Skeletal muscle cell (primary cell): ENCODE data around the gene TSHZ1.

Experiments
- DNase-seq: peaks from one replicate; pipeline ENCODE4 v3.0.0-alpha.2; 2010; ENCODE audit warnings: low read depth
- H3K4me3 ChIP-seq: 2 replicates; pipeline ENCODE4 v1.5.1; 2011; ENCODE audit warnings: low read depth, mild to moderate bottlenecking, control low read depth, low read length, moderate library complexity

TSHZ1 gene

DNA sequence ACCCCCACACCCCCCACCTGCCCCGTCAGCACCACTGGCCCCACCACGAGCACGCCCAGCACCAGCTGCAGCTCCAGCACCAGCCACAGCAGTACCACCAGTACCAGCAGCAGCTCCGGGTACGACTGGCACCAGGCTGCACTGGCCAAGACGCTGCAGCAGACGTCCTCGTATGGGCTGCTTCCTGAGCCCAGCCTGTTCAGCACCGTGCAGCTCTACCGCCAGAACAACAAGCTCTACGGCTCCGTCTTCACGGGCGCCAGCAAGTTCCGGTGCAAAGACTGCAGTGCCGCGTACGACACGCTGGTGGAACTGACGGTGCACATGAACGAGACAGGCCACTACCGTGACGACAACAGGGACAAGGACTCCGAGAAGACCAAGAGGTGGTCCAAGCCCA lies 75.3 kb downstream of the TSHZ1 start:
- no peak overlapping the region for H3K4me3 ChIP-seq
- DNase-seq: no peak

DNA sequence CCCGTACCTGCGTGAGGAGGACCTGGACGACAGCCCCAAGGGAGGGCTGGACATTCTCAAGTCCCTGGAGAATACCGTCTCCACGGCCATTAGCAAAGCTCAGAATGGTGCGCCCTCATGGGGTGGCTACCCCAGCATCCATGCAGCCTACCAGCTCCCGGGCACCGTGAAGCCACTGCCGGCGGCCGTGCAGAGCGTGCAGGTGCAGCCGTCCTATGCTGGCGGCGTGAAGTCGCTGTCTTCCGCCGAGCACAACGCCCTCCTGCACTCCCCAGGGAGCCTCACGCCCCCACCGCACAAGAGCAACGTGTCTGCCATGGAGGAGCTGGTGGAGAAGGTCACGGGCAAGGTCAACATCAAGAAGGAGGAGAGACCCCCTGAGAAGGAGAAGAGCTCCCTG lies 76.4 kb downstream of the TSHZ1 start:
- no peak overlapping the region for H3K4me3 ChIP-seq
- DNase-seq: no peak

DNA sequence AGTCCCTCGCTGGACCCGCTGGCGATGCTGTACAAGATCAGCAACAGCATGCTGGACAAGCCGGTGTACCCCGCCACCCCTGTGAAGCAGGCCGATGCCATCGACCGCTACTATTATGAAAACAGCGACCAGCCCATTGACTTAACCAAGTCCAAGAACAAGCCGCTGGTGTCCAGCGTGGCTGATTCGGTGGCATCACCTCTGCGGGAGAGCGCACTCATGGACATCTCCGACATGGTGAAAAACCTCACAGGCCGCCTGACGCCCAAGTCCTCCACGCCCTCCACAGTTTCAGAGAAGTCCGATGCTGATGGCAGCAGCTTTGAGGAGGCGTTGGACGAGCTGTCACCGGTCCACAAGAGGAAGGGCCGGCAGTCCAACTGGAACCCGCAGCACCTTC lies 77.1 kb downstream of the TSHZ1 start:
- no peak for DNase-seq
- no peak overlapping the region for H3K4me3 ChIP-seq

DNA sequence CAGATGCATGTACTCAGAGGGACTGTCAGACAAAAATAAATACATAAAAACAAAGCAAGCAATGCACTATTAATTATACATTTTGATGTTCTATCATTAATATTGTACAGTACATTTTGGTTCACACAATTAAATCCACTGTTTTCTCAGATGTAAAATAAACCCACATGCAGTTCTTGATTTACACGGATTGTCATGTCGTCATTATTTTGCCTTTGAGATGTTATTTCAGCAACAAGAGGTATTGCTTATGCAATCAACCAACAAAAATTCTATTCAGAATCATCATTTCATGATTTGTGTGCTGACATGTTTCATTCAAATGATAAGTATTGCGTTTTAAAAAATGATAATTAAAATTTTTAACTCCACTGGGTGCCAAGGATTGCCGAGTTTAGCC lies 79.2 kb downstream of the TSHZ1 start:
- no peak overlapping the region for H3K4me3 ChIP-seq
- DNase-seq: no peak

DNA sequence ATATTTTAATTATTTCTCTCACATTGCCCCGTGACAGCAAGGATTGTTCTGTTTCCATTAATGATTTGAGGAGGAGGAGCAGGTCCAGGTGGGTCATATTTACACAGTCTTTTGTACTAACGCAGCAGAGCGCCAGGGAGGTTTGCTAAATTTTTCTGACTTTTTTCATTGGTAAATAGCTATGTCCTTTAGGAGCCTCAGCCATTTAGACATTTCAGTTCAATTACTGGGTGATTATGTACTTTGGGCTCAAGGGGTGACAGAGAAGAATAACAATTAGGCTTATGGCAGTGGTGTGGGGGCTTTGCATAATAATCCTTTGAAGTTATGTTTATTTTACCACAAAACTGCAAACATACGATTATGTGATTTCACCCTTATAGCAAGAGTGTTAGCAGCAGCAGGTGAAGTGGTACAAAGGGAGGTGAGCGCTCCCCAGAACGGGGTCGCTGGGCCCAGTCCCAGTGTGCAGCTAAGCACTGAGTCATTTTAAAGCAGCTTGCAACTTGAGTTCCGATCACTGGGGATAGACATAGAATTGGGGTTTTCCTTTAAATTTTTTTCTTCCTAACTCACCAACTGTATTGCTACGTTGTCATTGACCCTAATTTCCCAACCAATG lies 80.3 kb downstream of the TSHZ1 start:
- H3K4me3 ChIP-seq: no peak overlapping the region
- no peak for DNase-seq

DNA sequence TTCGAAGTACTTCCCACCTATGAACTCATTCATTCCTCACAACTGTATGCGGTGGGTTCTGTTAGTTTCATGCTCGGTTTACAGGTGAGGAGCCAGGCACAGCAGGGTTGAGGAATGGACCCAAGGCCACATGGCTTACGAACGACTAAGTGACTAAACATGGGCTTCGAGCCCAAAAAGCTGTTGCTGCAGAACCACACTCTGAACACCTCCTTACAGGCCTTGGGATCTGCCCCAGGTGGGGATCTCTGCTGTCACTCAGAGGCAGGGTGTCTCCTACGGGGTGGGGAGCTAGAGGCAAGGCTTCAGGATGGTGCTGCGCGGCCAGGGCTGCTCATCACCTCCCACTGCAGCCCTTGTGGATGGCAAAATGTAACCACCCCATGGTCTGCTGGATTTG lies 80.9 kb downstream of the TSHZ1 start:
- no peak overlapping the region for H3K4me3 ChIP-seq

DNA sequence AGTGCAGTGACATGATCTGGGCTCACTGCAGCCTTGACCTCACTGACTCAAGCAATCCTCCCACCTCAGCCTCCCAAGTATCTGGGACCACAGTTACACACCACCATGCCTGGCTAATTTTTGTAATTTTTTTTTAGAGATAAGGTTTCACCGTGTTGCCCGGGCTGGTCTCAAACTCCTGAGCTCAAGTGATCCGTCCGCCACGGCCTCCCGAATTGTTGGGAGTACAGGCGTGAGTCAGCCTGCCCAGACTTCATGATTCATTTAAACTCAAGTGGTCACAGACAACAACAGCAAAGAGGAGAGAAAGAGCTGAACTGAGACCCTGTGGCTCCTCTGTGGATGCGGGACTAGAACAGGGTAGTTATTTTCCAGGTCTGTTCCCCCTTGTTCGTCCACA lies 83.0 kb downstream of the TSHZ1 start:
- DNase-seq: no peak
- H3K4me3 ChIP-seq: no peak overlapping the region

More for the DNA sequence above, 80.9 kb downstream of the TSHZ1 start:
- no peak for DNase-seq

DNA sequence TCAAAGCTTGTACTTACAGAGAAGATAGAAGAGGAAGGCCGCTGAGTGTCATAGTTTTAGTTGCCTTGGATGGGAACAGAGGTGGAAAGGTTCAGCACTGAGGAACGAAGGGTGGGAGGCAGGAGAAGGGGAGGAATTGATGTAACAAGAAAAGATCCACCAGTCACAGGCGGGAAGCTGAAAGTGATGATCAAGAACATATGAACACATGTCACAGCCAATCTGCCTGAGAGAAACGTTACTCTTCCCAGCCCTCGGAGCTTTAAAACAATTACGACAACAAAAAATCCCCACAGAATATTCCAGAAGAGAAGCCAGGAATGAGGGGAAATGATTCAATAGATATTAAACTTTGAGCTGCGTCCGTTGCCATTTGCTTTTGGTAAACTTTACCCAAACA lies 87.1 kb downstream of the TSHZ1 start:
- no peak overlapping the region for H3K4me3 ChIP-seq
- no peak for DNase-seq

DNA sequence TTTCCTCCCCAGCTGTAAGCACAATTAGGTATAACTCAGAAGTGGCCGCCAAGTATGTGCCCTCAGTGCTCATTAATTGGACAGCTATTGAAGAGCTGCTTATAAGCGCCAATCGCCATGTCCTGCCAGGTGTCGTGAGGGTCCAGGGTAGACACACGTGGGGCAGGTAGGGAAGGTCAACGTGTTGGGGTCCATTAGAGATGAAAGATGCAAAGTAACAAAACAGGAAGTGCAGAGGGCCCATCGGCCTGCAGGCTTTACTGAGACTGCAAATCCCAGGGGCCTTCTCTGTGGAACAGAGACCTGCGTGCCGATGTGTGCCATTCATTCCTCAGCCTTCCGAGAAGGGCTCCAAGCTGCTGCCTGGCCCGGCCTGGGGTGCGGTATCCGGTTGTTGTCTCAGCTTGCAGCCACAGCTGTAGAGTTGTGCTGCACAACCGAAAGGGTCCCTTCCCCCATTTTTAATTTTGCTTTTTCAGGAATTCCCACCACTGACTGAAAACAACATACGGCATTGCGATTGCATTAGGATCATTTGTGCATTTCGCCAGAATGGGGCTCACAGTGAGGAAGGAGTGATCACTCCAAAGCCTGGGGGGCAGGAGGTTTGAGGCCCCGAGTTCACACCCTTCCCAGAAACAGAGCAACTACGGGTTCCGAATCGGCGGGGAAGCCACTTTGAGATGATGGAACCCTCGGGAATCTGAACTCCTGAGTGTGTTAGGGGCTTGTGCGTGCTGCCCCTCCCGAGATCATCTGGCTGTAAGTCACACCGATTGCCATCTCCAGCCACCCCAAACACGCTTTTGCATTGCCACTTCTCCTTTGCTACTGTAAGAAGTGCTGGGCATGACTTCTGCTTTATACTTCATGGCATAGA lies 94.3 kb downstream of the TSHZ1 start:
- no peak overlapping the region for H3K4me3 ChIP-seq
- DNase-seq: no peak

DNA sequence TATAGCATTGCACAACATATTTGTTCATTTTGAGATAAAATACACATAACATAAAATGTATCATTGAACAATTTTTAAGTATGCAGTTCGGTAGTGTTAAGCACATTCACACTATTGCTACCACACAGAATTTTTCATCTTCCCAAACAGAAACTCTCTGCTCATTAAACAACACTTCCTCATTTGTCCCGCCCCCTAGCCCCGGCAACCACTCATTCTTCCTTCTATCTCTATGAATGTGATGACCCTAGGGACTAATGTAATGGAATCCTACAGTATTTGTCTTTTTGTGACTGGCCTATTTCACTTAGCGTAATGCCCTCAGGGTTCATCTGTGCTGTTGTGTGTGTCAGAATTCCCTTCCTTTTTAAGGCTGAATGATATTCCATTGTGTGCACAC lies 95.4 kb downstream of the TSHZ1 start:
- DNase-seq: no peak
- no peak overlapping the region for H3K4me3 ChIP-seq

DNA sequence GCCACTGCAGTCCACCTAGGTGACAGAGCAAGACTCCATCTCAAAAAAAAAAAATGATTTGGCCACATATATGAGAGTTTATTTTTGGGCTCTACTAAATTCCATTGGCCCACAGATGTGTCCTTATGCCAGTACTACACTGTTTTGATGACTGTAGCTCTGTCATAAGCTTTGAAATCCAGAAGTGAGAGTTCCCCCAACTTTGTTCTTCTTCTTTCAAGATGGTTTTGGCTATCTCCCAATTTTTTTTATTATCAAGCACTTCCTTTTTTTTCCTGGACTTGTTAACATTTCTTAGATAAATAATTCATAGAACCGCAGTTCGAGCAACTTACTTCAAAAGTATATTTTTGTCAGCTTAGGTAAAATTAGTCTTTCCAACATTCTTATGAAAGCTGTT lies 96.9 kb downstream of the TSHZ1 start:
- DNase-seq: no peak
- no peak overlapping the region for H3K4me3 ChIP-seq

DNA sequence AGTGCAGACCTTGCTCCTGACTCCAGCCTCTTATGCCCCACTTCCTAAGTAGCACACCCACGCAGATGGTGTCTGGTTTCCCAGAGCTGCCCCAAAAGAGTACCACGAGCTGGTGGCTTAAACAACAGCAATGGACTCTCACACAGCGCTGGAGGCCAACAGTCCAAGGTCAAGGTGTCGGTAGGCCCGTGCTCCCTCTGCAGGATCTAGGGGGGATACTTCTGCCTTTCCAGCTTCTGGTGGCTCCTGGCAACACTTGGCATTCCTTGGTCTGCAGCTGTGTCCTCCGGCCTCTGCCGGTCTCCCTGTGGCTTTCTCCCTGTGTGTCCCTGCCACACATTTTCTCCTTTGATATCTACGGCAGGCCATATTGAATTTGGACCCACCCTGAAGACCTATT lies 99.0 kb downstream of the TSHZ1 start:
- DNase-seq: no peak

DNA sequence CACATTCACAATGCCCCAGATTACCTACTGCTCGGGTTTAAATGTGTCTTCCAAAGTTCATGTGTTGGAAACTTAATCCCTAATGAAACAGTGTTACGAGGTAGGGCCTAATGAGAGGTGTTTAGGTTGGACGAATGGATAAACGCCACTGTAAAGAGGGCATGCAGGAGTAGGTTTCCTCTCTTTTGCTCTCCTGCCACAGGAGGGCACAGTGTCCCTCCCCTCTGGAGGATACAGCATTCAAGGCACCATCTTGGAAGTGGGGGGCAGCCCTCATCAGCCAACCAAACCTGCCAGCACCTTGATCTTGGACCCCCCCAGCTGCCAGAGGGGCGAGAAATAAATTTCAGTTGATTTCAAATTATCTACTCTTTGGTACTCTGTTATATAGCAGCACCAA lies 103.5 kb downstream of the TSHZ1 start:
- H3K4me3 ChIP-seq: no peak overlapping the region
- DNase-seq: no peak

More for the DNA sequence above, 99.0 kb downstream of the TSHZ1 start:
- no peak overlapping the region for H3K4me3 ChIP-seq

DNA sequence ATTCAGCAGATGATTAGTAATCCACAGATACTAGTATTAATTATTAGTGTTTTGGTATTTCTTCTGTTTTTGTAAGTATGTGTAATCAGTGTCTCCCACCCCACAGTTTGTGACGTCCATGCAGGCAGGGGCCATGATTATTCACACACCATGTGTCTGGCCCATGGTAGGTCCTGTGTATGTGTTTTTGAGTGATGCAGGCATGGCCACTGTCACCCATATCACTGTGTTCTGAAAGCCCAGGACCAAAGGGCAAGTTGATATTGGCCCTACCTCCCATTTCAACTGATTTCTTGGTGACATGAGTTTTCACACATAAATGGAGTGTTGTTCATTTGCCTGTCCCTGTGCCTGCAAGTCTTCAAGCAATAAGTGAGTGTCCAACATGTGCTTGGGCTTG lies 104.0 kb downstream of the TSHZ1 start:
- no peak for DNase-seq

DNA sequence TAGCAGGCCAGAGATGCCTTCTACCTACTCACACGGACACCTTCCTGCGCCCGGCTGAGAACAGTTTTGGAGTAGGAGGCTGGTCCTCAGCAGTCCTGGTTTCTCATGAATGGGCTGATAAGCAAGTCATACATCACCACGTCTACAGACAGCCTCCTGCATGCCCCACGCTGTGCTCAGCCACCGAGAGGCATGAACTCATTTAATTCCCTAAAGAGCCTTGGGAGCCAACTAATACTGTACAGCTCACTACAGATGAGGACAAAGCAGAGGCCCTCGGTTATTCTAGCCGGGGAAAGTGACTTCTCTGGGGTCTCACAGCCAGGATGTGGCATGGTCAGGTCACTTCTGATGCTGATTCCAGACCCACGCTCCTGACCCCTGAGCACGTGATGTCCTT lies 105.6 kb downstream of the TSHZ1 start:
- H3K4me3 ChIP-seq: no peak overlapping the region
- DNase-seq: no peak

More for the DNA sequence above, 104.0 kb downstream of the TSHZ1 start:
- H3K4me3 ChIP-seq: no peak overlapping the region

DNA sequence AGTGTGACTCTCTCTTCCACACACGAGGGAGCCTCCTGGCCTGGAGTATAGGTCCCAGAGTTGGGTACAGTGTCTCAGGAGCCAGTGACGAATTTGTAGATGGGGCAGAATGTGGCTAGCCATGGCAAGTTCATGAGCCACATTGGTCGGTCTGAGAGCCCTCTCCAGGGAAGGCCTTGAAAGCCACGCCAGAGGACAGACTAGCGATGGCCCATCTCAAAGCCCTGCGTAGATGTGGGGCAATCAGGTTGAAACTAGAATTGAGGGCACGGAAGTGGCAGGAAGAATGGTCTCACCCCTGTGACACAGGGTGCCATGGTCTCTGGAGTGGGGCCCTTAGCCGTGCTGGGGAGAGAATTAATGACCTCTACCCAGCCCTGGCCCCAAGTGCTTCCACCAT lies 106.2 kb downstream of the TSHZ1 start:
- DNase-seq: no peak
- no peak overlapping the region for H3K4me3 ChIP-seq

DNA sequence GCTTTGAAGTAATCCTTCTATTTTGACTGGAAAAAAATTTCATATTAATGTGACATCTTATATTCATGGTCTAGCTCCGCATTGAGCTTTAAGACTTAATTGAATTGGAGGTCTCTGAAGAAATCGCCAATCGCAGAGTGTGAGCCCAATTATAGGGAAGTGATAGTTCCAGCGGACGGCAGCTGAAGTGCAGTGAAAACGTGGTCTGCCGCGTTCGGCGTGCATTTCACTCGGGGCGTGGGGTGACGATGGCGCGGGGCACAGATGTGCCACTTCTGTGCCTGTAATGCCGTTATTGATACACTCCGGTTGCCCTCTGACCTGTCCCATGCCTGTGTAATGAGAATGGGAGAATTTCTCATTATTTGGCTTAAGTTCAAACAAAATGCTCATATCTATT lies 106.7 kb downstream of the TSHZ1 start:
- H3K4me3 ChIP-seq: no peak overlapping the region
- DNase-seq: no peak

DNA sequence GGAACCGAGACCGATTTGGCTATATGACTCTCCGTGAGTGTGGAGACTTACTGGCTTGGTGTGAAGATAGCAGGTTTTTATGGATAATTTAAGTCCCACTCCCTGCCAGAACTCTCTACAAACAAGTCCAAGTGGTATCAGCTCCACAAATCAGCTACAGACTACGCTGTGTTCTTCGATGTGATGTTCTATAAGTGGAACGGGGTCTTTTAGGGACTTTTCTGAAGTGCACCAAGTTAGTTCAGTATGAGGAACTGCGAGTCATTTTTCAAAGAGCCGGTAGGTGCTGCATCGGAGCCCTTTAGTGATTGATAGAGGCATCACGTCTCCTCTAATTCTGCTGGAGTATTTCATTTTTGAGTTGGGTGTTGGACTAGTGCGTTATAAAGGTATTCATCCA lies 107.1 kb downstream of the TSHZ1 start:
- no peak for DNase-seq
- H3K4me3 ChIP-seq: no peak overlapping the region

DNA sequence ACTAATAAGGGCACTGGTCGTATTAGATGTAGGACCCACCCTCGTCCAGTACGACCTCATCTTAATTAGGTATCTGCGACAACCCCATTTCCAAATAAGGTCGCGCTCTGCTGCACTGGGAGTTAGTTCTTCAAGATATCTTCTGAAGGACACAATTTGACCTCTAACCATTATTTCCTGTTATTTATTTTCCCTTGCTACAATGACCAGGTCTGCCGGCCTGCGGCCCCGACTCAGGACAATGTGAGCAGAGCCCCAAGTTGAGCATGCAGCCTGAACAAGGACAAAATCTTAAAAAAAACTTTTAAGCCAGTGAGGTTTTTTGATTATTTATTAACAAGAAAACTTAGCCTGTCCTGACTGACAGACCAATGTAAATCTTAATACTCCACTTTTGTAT lies 109.3 kb downstream of the TSHZ1 start:
- H3K4me3 ChIP-seq: no peak overlapping the region

DNA sequence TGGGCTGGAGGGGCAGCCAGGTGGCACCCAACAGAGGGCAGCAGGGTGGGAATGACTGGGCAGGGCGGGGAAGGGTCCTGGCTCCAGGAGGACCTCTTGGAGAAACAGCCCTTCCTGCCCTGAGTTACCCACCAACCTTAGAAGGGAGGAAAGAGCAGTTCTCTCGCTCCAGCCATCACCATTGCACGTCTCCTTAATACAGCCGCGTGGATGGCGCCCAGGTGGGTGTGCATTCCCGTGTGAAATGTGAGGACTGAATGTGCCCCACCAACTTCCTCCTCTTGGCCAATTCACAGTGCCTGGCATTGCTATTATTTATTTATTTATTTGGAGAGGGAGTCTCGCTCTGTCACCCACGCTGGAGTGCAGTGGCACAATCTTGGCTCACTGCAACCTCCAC lies 109.9 kb downstream of the TSHZ1 start:
- no peak overlapping the region for H3K4me3 ChIP-seq
- no peak for DNase-seq

More for the DNA sequence above, 109.3 kb downstream of the TSHZ1 start:
- DNase-seq: no peak

DNA sequence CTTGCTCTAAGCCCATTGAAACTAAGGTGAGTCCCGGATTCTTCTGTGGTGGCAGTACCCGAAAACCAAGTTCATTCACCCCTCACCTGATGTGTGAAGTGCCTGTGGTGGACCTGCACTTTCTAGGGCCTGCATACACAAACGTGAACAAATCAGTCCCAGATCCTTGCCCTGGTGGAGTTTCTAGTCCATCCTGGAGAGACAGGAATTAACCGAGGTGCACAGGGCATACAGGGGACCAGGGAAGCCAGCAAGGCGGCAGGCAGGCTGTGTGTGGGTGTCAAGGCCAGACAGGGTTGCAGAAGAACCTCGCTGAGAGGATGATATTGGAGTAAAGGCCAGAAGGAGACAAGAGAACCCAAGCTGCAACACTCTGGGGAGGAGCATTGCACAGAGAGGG lies 110.8 kb downstream of the TSHZ1 start:
- DNase-seq: no peak
- H3K4me3 ChIP-seq: no peak overlapping the region
